Peyer's patch (tissue), 4 donors: ENCODE results near the gene LETMD1. TPM values are rescaled to one million over a fixed set of nuclear protein-coding genes. Genes with fewer than 3 reads are reported as not detected.

Experiments used
- DNase-seq, 3 donors: peaks; one replicate each; pipeline ENCODE4 v3.0.0-alpha.2; 2017 to 2019
- H3K27ac ChIP-seq, 4 donors: fragments of 200-600 bp; sonication (generic); one replicate each; pipeline ENCODE4 v1.5.1; 2016 to 2019
- H3K27me3 ChIP-seq, 2 donors: fragments of 200-600 bp; sonication (generic); one replicate each; pipeline ENCODE4 v1.5.1; 2019
- H3K36me3 ChIP-seq, 3 donors: fragments of 200-600 bp; sonication (generic); one replicate each; pipeline ENCODE4 v1.5.1; 2016 to 2019
- H3K4me1 ChIP-seq, 4 donors: fragments of 200-600 bp; sonication (generic); one replicate each; pipeline ENCODE4 v1.5.1; 2016 to 2019
- H3K4me3 ChIP-seq, 4 donors: fragments of 200-600 bp; sonication (generic); 1 replicate in 3 of 4; 2 replicates in 1 of 4; pipeline ENCODE4 v1.5.1; 2016 to 2019; ENCODE audit warnings: mild to moderate bottlenecking in 1 of 4
- H3K9me3 ChIP-seq, 4 donors: fragments of 200-600 bp; sonication (generic); one replicate each; pipeline ENCODE4 v1.5.1; 2016 to 2019; ENCODE audit warnings: mild to moderate bottlenecking in 1 of 4
- CTCF ChIP-seq, 6 experiments: fragments of 450-650 bp in 4 of 6; fragments of 200-600 bp in 2 of 6; sonication (generic) in 1 of 6; IDR thresholded peaks; one replicate each; pipeline ENCODE4 v1.5.1; 2017 to 2019; ENCODE audit warnings: antibody characterized with exemption in 6 of 6, mild to moderate bottlenecking in 3 of 6, moderate library complexity in 1 of 6
- POLR2A ChIP-seq, 2 donors: fragments of 450-650 bp; IDR thresholded peaks; one replicate each; pipeline ENCODE4 v1.5.1; 2017; ENCODE audit warnings: antibody characterized with exemption in 2 of 2, mild to moderate bottlenecking in 2 of 2, moderate library complexity in 2 of 2
- small RNA-seq, 2 donors: library from RNA; depleted of rRNA; stranded (forward); fragments of <200 nt; gene quantifications; one replicate each; pipeline ENCODE3, GENCODE V24; 2016
- total RNA-seq, 4 donors: library from RNA; depleted of rRNA; stranded (reverse); fragments of >200 nt; gene quantifications; one replicate each; pipeline ENCODE4 v1.1.0, GENCODE V29; 2016

The LETMD1 gene
- total RNA-seq, 4 donors from 2014 or later, result 55.3 to 155 (median 91.4) TPM

GRCh38 chr12:51108136-51108535 lies 60.0 kb downstream of the LETMD1 start:
- Histone ChIP-seq H3K4me3 (no peak overlapping the region), H3K4me1 (no peaks in the 10 kb centered on the region), H3K27ac (no peak overlapping the region), H3K27me3 (no peaks in the 10 kb centered on the region), H3K9me3 (no peaks in the 10 kb centered on the region), H3K36me3 (peaks cover 0 to 89% (median 0%) of the 10 kb centered on the region in 3 donors)
- DNase-seq, result no peak
- TF ChIP-seq POLR2A (IDR thresholded peaks at IDR 0.05) (no peak), CTCF (IDR thresholded peaks at IDR 0.05) (no peak)

Small RNAs within 50 kb of the gene (small RNA-seq; reads per million reads assigned to genes)
- 0 reads per million in 2 donors for gene RNU6-1273P
- 0 reads per million in 2 donors for gene RNU6-87P

Other genes with a start within 250 kb of the LETMD1 start
- gene TMPRSS12, start 205.4 kb upstream of the LETMD1 start, total RNA-seq, result not detected
- not detected for gene HIGD1C, start 95.8 kb upstream of the LETMD1 start, total RNA-seq
- 10 to 100 TPM; 37.1 to 57.4 (median 50.0) TPM for gene SLC11A2, start 21.9 kb upstream of the LETMD1 start, total RNA-seq
- 10 to 100 TPM; 17.8 to 23.1 (median 21.1) TPM for gene CSRNP2, start 35.3 kb downstream of the LETMD1 start, total RNA-seq
- gene TFCP2, start 124.8 kb downstream of the LETMD1 start, total RNA-seq, result 10 to 100 TPM; 14.9 to 35.5 (median 19.4) TPM
- gene POU6F1, start 169.7 kb downstream of the LETMD1 start, total RNA-seq, result 10 to 100 TPM in 1 of 4 donors, 1 to 10 TPM in 3; 1.4 to 19.8 (median 6.6) TPM
- 100 to 1,000 TPM; 220 to 372 (median 284) TPM for gene DAZAP2, start 190.5 kb downstream of the LETMD1 start, total RNA-seq
- gene SMAGP, start 222.1 kb downstream of the LETMD1 start, total RNA-seq, result 10 to 100 TPM; 23.1 to 42.9 (median 39.1) TPM